Measurements from ENCODE around the gene FGD6. TPM values are rescaled to one million over a fixed set of nuclear protein-coding genes. Genes with fewer than 3 reads are reported as not detected.

The FGD6 gene
- total RNA-seq, 1 donor from 2014 or later: 3.7 TPM

GRCh38 chr12:95060951-95061350 is 156.3 kb downstream of the FGD6 start:
- no peak for DNase-seq
- Mint-ChIP-seq H3K27ac (no peak overlapping the region), H3K27me3 (no peaks in the 10 kb centered on the region), H3K9me3 (no peaks in the 10 kb centered on the region), H3K4me3 (no peak overlapping the region), H3K36me3 (ENCODE audit: low read depth) (peaks cover 55% of the 10 kb centered on the region), H3K4me1 (no peaks in the 10 kb centered on the region)
- TF ChIP-seq CTCF (IDR thresholded peaks at IDR 0.05): no peak
- ChIA-PET CTCF (no interaction called here), POLR2A (no interaction called here)
- intact Hi-C loops (cut with micrococcal nuclease): no loop called here
- no peak for ATAC-seq (ENCODE audit: low read depth)

- H3K9me3 Mint-ChIP-seq: no peaks in the 10 kb centered on the region
- H3K4me1 Mint-ChIP-seq: no peaks in the 10 kb centered on the region
Observed at GRCh38 chr12:95059984-95060383, 157.3 kb downstream of the FGD6 start.

GRCh38 chr12:95057424-95057823 is 159.8 kb downstream of the FGD6 start:
- POLR2A ChIA-PET: no interaction called here
- Mint-ChIP-seq H3K27ac (no peak overlapping the region), H3K4me3 (no peak overlapping the region), H3K27me3 (no peaks in the 10 kb centered on the region), H3K4me1 (no peaks in the 10 kb centered on the region), H3K9me3 (no peaks in the 10 kb centered on the region), H3K36me3 (ENCODE audit: low read depth) (peaks cover 57% of the 10 kb centered on the region)
- intact Hi-C loops (cut with micrococcal nuclease): no loop called here
- DNase-seq (no peak), ATAC-seq (ENCODE audit: low read depth) (no peak)
- CTCF ChIA-PET: no interaction called here
- TF ChIP-seq CTCF (IDR thresholded peaks at IDR 0.05): no peak

More at GRCh38 chr12:95059984-95060383, 157.3 kb downstream of the FGD6 start:
- H3K27me3 Mint-ChIP-seq: no peaks in the 10 kb centered on the region
- no peak overlapping the region for H3K4me3 Mint-ChIP-seq
- intact Hi-C loops (cut with micrococcal nuclease): no loop called here
- DNase-seq (no peak), ATAC-seq (ENCODE audit: low read depth) (no peak)
- ChIA-PET POLR2A (no interaction called here), CTCF (no interaction called here)
- no peak for TF ChIP-seq CTCF (IDR thresholded peaks at IDR 0.05)
- peaks cover 61% of the 10 kb centered on the region for H3K36me3 Mint-ChIP-seq (ENCODE audit: low read depth)
- H3K27ac Mint-ChIP-seq: no peak overlapping the region

GRCh38 chr12:95055057-95055456 is 162.2 kb downstream of the FGD6 start:
- intact Hi-C loops (cut with micrococcal nuclease): no loop called here
- Mint-ChIP-seq H3K27ac (no peak overlapping the region), H3K27me3 (no peaks in the 10 kb centered on the region), H3K4me3 (no peak overlapping the region), H3K36me3 (ENCODE audit: low read depth) (peaks cover 60% of the 10 kb centered on the region), H3K9me3 (no peaks in the 10 kb centered on the region), H3K4me1 (no peaks in the 10 kb centered on the region)
- ChIA-PET POLR2A (no interaction called here), CTCF (no interaction called here)
- ATAC-seq (ENCODE audit: low read depth) (no peak), DNase-seq (no peak)
- no peak for TF ChIP-seq CTCF (IDR thresholded peaks at IDR 0.05)

GRCh38 chr12:95054206-95054605 is 163.1 kb downstream of the FGD6 start:
- no peaks in the 10 kb centered on the region for H3K27me3 Mint-ChIP-seq
- no peaks in the 10 kb centered on the region for H3K9me3 Mint-ChIP-seq
- intact Hi-C loops (cut with micrococcal nuclease): no loop called here
- ChIA-PET POLR2A (no interaction called here), CTCF (no interaction called here)
- H3K4me3 Mint-ChIP-seq: no peak overlapping the region
- peaks cover 59% of the 10 kb centered on the region for H3K36me3 Mint-ChIP-seq (ENCODE audit: low read depth)
- TF ChIP-seq CTCF (IDR thresholded peaks at IDR 0.05): no peak
- no peak for DNase-seq
- no peak for ATAC-seq (ENCODE audit: low read depth)
- no peaks in the 10 kb centered on the region for H3K4me1 Mint-ChIP-seq
- H3K27ac Mint-ChIP-seq: no peak overlapping the region

Data from activated B cell treated with CpG ODN at 0.5 μM for 24 hours (primary cell).